Measurements from ENCODE around the gene SAPCD1. TPM values are rescaled to one million over a fixed set of nuclear protein-coding genes. Genes with fewer than 3 reads are reported as not detected.

The SAPCD1 gene
- total RNA-seq, 2 donors from 2014 or later = not detected

DNA sequence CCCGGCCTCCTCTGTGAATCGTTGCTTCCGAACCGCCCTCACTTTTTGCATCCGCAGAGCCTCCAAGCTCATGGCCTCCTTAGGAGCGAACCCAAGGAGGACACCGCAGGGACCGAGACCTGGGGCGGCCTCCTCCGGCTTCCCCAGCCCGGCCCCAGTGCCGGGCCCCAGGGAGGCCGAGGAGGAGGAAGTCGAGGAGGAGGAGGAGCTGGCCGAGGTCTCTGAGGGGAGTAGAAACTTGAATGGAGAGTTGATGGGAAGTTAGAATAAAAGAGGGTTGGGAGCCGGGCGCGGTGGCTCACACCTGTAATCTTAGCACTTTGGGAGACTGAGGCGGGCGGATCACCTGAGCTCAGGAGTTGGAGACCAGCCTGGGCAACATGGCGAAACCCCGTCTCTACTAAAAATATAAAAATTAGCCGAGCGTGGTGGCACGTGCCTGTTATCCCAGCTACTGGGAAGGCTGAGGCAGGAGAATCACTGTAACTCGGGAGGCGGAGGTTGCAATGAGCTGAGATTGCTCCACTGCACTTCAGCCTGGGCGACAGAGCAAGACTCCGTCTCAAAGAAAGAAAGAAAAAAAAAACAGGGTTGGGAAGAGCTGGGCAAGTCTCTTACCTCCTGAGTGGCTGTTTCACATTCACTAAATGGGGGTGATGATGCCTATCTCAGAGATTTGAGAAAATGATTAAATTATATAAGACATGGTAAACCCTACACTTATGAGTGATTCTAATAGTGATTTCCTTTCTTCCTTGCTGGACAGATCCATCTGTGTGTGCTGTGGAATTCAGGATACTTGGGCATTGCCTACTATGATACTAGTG is 21.8 kb upstream of the SAPCD1 start:
- DNase-seq (ENCODE audit: low spot score) = no peak
- Histone ChIP-seq H3K4me1 (peaks cover 0 to 38% of the 10 kb centered on the region in 2 donors), H3K9me3 (no peaks in the 10 kb centered on the region), H3K27me3 (no peaks in the 10 kb centered on the region), H3K36me3 (no peaks in the 10 kb centered on the region), H3K4me3 (peak overlapping the region; percentile 62 to 66), H3K27ac (peak overlapping the region; percentile 41 to 43)
- TF ChIP-seq, protein P1, sequence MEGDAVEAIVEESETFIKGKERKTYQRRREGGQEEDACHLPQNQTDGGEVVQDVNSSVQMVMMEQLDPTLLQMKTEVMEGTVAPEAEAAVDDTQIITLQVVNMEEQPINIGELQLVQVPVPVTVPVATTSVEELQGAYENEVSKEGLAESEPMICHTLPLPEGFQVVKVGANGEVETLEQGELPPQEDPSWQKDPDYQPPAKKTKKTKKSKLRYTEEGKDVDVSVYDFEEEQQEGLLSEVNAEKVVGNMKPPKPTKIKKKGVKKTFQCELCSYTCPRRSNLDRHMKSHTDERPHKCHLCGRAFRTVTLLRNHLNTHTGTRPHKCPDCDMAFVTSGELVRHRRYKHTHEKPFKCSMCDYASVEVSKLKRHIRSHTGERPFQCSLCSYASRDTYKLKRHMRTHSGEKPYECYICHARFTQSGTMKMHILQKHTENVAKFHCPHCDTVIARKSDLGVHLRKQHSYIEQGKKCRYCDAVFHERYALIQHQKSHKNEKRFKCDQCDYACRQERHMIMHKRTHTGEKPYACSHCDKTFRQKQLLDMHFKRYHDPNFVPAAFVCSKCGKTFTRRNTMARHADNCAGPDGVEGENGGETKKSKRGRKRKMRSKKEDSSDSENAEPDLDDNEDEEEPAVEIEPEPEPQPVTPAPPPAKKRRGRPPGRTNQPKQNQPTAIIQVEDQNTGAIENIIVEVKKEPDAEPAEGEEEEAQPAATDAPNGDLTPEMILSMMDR (IDR thresholded peaks at IDR 0.05) = no peak

DNA sequence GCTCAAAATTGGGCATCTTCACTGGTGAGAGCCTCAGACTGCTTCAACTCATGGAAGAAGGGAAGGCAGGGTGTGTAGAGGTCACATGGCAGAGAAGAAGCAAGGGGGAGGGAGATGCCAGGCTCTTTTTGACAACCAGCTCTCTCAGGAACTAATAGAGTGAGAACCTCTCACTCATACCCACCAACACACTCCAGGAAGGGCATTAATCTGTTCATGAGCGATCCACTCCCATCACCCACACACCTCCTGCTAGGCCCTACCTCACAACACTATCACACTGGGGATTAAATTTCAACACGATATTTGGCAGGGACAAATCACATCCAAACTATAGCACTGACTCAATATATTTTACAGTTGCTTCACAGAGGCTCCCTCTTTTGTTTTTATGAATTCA is 20.6 kb upstream of the SAPCD1 start:
- TF ChIP-seq, protein P1 (IDR thresholded peaks at IDR 0.05) = no peak
- Histone ChIP-seq H3K27me3 (no peaks in the 10 kb centered on the region), H3K27ac (no peak overlapping the region), H3K4me1 (peaks cover 0 to 34% of the 10 kb centered on the region in 2 donors), H3K9me3 (no peaks in the 10 kb centered on the region), H3K36me3 (no peaks in the 10 kb centered on the region), H3K4me3 (no peak overlapping the region)
- DNase-seq (ENCODE audit: low spot score) = no peak

DNA sequence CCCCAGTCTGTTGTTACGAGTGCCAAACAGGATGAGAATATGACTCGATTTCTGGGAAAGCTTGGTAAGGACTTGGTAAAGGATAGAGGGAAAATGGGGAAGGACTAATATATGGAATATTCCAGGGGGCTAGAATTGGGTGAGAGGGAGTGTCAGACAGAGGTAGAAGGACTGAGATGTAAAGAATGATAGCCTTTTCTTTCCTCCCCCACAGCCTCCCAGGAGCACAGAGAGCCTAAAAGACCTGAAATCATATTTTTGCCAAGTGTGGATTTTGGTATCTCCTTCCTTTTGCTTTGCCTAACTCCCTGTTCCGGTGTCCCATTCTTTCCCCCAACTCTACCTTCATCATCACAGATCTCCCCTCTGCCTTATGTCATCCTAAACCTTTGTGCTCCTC is 19.6 kb upstream of the SAPCD1 start:
- TF ChIP-seq, protein P1 (IDR thresholded peaks at IDR 0.05) = no peak
- H3K27ac ChIP-seq = no peak overlapping the region

DNA sequence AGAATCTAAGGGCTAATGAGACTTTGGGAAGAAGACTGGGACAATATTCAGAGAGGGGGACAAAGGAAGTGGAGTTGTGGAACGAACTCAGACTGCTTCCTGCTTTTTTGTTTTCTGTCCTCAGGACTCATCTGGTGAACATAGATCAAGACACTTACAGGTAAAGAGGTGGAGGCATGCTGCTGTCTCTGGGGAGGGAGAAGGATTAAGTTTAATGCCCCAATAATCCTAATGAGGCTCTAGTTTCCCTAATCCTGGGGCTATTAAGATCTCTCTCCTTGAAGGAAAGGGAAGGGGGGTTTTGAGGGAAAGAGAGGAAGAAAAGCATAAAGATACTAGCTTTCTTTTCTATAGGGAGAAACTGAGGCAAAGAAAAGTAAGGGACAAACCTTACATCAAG is 18.0 kb upstream of the SAPCD1 start:
- no peaks in the 10 kb centered on the region for H3K36me3 ChIP-seq
- H3K9me3 ChIP-seq = no peaks in the 10 kb centered on the region
- H3K27ac ChIP-seq = no peak overlapping the region
- no peak for DNase-seq (ENCODE audit: low spot score)
- TF ChIP-seq, protein P1 (IDR thresholded peaks at IDR 0.05) = no peak
- H3K4me3 ChIP-seq = no peak overlapping the region
- no peaks in the 10 kb centered on the region for H3K27me3 ChIP-seq
- H3K4me1 ChIP-seq = peaks cover 0 to 9% of the 10 kb centered on the region in 2 donors

More for the DNA sequence above, 19.6 kb upstream of the SAPCD1 start:
- peaks cover 0 to 24% of the 10 kb centered on the region in 2 donors for H3K4me1 ChIP-seq
- no peaks in the 10 kb centered on the region for H3K9me3 ChIP-seq
- no peaks in the 10 kb centered on the region for H3K27me3 ChIP-seq
- no peaks in the 10 kb centered on the region for H3K36me3 ChIP-seq
- no peak for DNase-seq (ENCODE audit: low spot score)
- H3K4me3 ChIP-seq = no peak overlapping the region

DNA sequence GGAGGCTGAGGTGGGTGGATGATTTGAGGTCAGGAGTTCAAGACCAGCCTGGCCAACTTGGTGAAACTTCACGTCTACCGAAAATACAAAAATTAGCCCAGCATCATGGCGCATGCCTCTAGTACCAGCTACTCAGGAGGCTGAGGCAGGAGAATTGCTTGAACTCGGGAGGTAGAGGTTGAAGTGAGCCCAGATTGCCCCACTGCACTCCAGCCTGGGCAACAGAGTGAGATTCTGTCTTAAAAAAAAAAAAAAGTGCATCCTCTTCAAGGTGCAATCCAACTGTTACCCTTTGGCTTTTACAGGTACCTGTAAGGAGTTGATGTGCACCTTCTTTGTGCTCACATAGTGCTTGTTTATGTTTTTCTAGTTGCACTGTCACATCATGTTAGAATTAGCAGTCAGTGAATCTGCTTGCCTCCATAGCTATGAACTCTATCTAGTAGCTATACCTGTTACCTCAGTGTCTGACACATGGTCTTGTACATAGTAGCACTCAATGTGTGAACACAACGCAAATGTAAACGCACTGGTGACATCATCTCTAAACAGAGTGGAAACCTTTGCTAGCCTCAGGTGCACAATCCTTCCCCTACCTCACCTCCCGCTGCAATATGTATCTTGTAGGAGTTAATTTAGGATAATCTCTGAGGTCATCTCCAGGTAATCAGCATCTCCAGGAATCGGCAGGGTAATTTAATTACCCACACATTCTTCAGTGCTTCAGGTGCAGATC is 13.0 kb upstream of the SAPCD1 start:
- DNase-seq (ENCODE audit: low spot score) = no peak
- Histone ChIP-seq H3K9me3 (no peaks in the 10 kb centered on the region), H3K4me3 (no peak overlapping the region), H3K4me1 (no peaks in the 10 kb centered on the region), H3K36me3 (no peaks in the 10 kb centered on the region), H3K27ac (no peak overlapping the region), H3K27me3 (no peaks in the 10 kb centered on the region)
- TF ChIP-seq, protein P1 (IDR thresholded peaks at IDR 0.05) = no peak
